RCC 7860 (cell line): Measurements from ENCODE around the gene ZNF177.
"Not testable (repeated sequence)": the region's sequence is repeated elsewhere in the genome, so short reads cannot be mapped to it uniquely, and the experiment has no call there.

Experiments used
- DNase-seq: peaks from one replicate; pipeline ENCODE4 v3.0.0-alpha.2; 2015; ENCODE audit warnings: low spot score
- FAIRE-seq: peaks from 2 replicates; lab custom pipeline; 2012; peaks lifted over from hg19 to GRCh38; lab: Jason Lieb, UNC

Gene ZNF177

GRCh38 chr19:9362905-9363304 lies at the start of gene ZNF177:
Gene ZNF177 (plus strand): TSS chr19:9363013. CDS start chr19:9378312, 15,299 bp downstream.
- no peak for FAIRE-seq

GRCh38 chr19:9313756-9314155 lies 49.1 kb upstream of the ZNF177 start:
- FAIRE-seq (no peak), DNase-seq (no peak)

More at GRCh38 chr19:9362905-9363304, at the start of gene ZNF177:
- no peak for DNase-seq

GRCh38 chr19:9321338-9321737 lies 41.5 kb upstream of the ZNF177 start:
- DNase-seq (no peak), FAIRE-seq (no peak)

GRCh38 chr19:9321756-9322155 lies 41.1 kb upstream of the ZNF177 start:
- FAIRE-seq, result not testable (repeated sequence)

GRCh38 chr19:9322201-9322600 lies 40.6 kb upstream of the ZNF177 start:
- not testable (repeated sequence) for FAIRE-seq

More at GRCh38 chr19:9321756-9322155, 41.1 kb upstream of the ZNF177 start:
- not testable (repeated sequence) for DNase-seq

GRCh38 chr19:9323557-9323918 lies 39.3 kb upstream of the ZNF177 start:
- DNase-seq (peak; percentile 63), FAIRE-seq (no peak)

More at GRCh38 chr19:9322201-9322600, 40.6 kb upstream of the ZNF177 start:
- not testable (repeated sequence) for DNase-seq

GRCh38 chr19:9323919-9324583 lies 38.8 kb upstream of the ZNF177 start, which contains the start of gene ZNF559:
Gene ZNF559 (plus strand): TSS chr19:9324179. CDS start chr19:9338550, 14,371 bp downstream.
- DNase-seq (peak; percentile 93), FAIRE-seq (peak; percentile 85)

GRCh38 chr19:9324584-9324962 lies 38.2 kb upstream of the ZNF177 start:
- DNase-seq (no peak), FAIRE-seq (no peak)

- DNase-seq (no peak), FAIRE-seq (no peak)
Measured at GRCh38 chr19:9329999-9330398, 32.8 kb upstream of the ZNF177 start.

- FAIRE-seq (no peak), DNase-seq (no peak)
Measured at GRCh38 chr19:9342610-9343304, 20.1 kb upstream of the ZNF177 start.

GRCh38 chr19:9345005-9345404 lies 17.8 kb upstream of the ZNF177 start:
- FAIRE-seq (no peak), DNase-seq (no peak)

GRCh38 chr19:9348253-9348652 lies 14.6 kb upstream of the ZNF177 start:
- DNase-seq (no peak), FAIRE-seq (no peak)

- DNase-seq, result no peak
- no peak for FAIRE-seq
Measured at GRCh38 chr19:9348671-9349070, 14.1 kb upstream of the ZNF177 start.

GRCh38 chr19:9352505-9352904 lies 10.3 kb upstream of the ZNF177 start:
- FAIRE-seq (no peak), DNase-seq (no peak)

- no peak for FAIRE-seq
- DNase-seq, result no peak
Measured at GRCh38 chr19:9353011-9353410, 9.8 kb upstream of the ZNF177 start.

GRCh38 chr19:9354651-9355050 lies 8.2 kb upstream of the ZNF177 start:
- FAIRE-seq, result no peak

GRCh38 chr19:9370738-9371619 lies 8.2 kb downstream of the ZNF177 start:
- no peak for FAIRE-seq
- DNase-seq, result no peak

More at GRCh38 chr19:9354651-9355050, 8.2 kb upstream of the ZNF177 start:
- no peak for DNase-seq

- DNase-seq (no peak), FAIRE-seq (no peak)
Measured at GRCh38 chr19:9381361-9381785, 18.6 kb downstream of the ZNF177 start.

GRCh38 chr19:9406798-9407352 lies 44.1 kb downstream of the ZNF177 start:
- no peak for DNase-seq
- no peak for FAIRE-seq

- DNase-seq, result no peak
- no peak for FAIRE-seq
Measured at GRCh38 chr19:9407827-9408226, 45.0 kb downstream of the ZNF177 start.
